ENCODE measurements around the gene HS3ST1.

HS3ST1 gene

DNA sequence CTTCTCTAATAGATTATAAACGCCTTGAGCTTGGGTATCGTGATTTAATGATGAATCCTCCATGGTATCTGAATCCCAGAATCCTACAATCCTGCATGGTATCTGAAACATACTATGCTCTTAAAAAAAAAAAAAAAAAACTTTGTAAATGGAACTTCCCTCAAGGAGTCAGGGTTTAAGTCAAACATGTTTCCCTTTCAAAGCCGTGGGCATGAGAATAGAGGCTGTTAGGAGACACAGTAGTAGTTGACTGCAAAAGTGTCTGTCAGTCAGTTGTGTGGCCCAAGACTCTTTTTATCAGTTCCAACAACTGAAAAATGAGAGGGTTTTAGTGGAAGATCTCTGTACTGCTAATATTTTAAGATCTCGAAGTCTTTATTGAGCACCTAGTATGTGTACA is 2.4 kb upstream of the HS3ST1 start:
- no peak for DNase-seq

DNA sequence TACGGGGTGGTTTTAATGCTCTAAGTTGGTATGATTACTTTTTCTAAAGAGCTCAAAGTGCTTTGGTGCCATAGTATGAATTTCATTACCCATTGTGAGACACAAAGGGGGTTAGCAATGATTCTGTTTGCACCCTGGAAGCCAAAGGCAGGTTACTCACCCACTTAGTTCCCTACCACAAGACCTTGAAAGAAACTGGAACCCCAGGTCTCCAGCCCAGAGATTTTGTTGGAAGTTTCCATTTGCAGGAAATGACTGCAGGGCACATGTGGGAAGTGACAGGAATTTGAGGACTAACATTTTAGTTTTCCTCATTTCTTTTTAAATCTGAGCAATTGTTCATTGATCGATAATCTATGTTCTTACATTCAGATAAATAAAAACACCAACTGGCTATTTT is 1.8 kb upstream of the HS3ST1 start:
- no peak for DNase-seq

DNA sequence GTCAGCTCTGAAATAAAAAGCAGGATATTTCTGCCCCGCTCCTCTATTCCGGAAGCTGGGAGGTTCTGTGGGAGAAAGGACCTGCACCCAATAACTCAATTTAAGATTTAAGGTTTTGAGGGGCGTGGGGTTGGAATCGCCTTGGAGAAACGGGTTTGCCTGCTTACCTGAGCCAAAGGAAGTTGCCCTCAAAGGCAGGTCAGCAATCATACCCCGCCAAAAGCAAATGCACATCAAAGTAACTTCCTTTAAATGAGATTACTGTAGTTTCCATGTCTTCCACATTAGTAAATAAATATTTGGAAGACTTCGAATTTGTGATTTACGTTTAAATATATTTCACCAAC is 978 bp upstream of the HS3ST1 start:
- no peak for DNase-seq

DNA sequence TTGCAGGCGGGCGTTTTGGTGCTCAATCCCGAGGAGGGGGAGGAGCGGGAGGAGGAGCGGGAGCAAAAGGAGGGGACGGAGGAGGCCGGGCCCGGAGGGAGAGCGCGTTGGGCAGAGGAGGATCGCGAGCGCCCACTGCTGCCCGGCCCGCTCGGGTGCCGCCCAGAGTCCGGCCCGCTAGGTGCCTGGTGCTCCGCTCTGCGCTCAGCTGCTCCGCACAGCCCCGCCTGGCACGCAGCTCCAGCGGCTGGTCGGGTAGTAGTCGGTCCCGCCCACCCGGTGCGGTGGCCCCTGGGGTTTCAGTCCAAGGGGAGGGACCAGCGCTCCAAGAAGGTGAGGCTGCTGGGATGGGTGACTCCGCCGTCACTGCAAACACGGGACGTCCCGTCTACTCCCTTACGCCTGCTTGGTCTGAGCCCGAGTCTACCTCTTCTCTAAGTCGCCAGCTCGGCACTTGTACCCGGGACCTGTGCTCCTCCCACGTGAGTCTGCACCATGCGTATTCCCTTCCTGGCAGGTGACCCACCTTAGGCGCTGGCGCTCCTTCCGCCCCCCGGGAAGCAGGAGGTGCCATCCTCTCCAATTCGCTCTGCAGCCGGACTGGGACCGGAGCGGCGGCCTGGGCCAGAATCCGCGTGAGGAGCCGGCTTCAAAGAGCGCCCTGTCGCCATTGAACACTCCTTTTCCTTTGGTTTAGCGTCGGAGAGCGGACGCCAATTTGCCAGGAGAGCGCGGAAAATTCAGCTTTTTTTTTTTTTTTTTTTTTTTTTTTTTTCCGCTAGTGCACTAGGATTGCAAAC is 405 bp upstream of the HS3ST1 start:
- peak; percentile 29 for DNase-seq

DNA sequence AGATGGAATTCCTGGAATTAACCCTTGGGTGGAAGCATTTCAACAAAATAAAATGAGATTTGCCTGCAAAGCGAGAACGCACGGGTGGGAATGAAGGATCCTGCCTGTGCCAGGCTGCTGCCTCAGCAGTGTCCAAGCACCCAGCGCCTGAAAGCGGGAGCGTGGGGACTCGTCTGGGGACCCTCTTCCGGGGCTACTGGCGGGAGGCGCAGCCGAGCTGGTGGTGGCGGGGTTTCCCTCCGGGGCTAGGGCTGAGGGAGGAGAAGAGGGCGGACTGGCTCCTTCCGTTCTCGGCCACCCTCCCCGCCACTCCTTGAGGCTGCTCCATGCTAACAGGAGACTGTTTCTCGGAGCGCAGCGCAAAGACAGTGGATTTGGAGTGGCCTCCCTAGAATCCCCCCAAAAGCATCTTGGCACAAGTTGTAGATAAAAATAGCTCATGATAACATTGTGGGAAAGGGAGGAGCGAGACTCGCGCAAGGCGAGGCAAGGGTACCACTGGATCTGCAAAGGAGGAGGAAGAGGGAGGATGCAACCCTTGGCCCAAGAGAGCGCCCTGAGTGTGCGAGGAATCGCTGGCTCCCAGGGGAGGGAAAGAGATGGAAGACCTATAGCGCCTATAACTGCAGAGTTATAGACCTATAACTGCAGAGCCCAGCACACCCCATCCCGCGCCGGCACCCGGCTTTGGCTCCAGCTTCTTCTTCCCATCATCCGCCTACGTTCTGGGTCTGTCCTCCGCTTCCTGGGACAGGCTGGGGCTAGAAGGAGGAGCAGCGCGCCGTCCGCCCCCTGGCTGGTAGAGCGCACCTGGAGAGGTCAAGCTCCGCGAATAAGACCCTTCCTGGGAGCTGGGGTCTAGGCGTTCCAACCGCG is 1.3 kb downstream of the HS3ST1 start:
- DNase-seq: no peak

DNA sequence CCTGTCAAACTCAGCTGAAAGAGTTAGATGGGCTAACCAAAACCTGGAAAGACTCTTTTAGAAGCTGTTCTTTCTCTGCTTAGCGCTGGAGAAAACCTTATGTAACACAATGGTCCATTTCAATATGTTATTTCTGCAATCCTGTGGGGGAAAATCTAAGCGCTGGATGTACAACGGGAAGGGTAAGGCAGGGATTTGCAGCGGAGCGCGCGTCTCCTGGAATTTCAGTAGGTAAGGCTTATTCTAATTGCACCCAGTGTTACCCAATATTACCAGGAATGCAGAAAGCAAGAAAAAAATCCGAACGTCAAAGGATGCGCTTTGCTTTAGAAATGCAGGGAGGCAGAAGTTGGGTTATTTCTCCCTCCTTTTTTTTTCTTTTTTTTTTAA is 2.0 kb downstream of the HS3ST1 start:
- no peak for DNase-seq

DNA sequence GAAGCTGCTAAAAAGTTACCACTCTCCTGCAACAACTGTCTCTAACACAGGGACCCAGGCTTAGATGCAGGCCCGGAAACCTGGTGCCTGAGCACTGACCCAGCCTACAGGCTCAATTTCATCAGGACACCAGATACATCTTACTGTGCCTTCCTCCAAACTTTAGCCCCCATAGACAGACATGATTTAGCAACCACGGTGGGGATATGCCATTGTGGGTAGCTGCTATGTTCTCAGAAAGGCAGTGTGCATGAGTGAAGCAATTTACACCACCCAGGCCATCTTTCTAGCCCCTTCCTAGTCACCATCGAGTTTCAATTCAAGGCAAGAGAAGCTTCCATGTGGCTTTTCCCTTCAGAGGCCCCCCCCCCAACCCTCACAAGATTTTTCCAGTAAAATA is 2.7 kb downstream of the HS3ST1 start:
- no peak for DNase-seq

DNA sequence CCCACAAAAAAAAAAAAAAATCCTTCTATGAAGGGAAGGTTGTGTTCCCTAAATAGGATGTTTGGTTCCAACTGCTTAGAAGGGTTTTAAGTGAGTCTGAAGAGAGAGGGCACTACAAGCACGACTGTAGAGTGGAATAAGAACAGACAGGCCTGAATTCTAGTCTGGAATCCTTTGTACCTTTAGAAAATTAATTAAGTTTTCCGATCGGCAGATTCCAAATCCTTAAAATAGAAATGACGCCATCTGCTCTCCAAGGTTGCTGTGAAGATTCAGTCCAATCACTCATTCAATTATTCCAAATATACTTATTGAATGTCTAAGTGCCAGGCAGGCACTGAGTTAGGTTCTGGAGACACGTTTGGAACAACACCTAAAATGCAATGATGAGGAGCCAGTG is 3.8 kb downstream of the HS3ST1 start:
- DNase-seq: no peak

DNA sequence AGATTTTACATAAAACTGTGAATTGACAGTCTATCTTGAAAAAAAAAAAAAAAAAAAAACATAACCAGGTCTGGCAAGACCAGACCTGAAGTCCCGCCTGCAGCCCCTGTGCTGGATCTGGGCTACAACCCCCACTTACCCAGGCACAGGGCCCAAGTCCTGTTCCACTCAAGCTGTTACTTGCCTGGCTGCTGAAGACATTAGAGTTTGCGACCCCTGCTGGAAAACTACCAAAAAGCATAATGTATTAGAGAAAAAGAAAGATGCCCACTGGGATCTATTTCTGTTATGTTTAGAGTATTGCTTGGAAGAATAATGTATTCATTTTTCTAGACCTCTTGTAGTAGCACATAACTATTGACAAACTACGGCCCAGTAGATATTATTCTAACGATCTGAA is 4.7 kb downstream of the HS3ST1 start:
- DNase-seq: peak; percentile 14

DNA sequence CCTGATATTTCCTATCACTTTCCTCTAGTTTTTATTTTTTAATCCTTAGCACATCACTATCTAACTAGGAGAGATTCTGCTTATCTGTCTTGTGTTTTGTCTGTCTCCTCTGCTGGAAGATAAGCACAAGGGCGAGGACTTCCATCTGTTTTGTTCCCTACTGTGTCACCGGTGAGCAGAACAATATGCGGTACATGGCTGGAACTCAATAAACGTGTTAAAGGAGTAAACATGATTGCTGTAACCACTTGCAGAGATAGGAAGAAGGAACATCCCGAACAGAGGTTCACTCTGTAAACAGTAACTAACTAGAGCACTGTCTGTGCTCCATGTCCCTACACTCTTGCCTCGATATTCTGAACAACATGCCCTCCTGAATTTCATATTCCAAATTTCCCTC is 5.2 kb downstream of the HS3ST1 start:
- no peak for DNase-seq

DNA sequence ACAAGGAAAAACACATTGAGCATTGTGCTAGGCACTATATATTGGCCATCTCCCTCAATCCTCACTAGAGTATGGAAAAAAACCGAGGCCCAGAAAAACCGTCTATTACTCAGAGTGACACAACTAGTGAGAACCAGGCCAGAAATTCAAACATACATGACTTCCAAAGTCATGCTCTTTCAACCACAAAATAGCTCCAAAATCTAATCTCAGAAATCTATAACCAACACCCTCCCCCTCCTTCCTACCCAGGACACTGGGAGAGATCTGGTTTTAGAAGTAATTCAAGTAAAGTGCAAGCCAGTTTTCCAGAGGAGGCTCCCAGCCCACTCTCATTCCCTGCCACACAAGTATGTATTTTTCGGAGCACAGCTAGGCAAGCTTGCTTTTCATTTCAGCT is 7.6 kb downstream of the HS3ST1 start:
- no peak for DNase-seq

DNA sequence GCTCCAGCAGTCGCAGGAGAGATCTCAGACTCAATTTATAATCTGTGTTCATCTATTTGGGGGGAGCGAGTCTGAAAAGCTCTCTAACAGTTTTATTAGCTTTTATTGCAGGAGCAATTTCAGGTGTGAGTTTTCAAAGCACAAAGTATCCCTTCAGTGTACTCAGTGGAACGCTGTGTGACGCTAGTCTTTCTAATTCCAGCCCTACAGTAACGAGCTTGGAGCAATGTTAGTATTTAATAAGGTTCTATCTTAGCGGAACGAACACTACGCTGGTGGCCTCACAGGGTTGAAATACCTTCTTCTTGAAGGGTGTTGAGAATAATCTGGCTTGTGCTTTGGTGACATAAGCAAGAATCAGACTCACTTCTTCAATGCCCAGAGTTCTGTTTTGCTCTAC is 8.4 kb downstream of the HS3ST1 start:
- no peak for DNase-seq

DNA sequence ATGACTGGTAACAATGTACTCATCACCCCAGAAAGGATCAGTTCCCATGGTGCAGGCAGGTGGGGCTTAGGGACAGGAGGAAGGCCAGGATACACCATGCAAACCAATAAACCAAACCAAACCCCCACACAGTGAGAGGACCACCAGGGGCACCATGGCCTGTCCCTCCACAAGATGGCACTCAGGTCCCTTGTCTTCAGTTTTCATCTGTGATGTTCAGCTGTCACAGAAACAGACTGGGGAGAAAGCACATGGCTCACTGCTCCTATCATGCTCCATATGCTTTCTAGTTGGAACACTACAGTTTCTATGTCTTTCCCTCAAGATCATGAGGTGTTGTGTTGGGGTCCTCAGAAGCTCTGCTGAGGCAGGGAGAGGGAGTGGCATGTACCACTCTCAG is 10.1 kb downstream of the HS3ST1 start:
- no peak for DNase-seq

DNA sequence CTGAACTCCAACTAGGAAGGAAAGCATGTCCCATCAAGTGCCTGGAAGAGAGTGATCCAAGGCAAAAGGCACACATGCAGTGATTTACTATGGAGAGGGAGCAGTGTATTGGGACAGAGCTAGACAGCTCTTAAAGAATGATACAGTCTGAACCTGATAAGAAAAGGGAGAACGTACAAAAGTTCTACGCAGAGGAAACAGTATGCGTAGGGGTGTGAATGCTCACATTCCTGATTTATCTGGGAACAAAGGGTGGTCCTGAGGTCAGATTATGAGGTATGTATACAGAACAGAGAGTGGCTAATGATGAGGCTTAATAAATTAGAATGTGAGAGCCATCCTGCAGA is 12.0 kb downstream of the HS3ST1 start:
- no peak for DNase-seq

DNA sequence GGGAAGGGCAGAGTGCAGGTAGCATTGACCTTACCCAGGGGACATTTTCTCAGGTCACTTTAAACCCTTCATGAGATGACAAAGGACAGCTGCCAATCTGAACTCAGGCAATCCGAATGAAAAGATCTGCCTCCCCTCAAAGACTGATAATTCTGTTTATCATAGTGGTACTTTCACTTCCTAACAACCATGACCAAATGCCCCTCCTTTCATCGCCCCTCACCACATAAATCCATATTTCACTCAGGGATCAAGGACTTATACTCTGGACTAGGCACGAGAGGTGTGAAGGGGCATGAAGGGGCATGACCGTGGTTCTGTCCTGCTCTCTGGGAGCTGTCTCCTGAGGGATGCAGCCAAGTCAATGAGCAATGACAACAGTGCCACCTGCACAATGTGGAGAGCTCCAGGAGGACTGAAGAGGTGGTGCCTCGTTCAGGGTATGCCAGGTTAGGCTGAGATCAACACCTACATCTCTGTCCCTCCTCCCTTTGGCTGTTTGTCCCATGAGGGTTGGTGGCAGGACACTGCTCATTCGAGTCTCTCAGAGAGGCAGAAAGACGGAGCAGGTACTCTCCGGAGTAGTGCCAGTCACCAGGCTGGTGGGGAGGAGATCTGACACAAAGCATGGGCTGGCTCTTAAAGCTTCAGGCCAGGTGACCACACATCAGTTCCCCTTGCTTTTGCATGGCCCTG is 12.5 kb downstream of the HS3ST1 start:
- DNase-seq: no peak

DNA sequence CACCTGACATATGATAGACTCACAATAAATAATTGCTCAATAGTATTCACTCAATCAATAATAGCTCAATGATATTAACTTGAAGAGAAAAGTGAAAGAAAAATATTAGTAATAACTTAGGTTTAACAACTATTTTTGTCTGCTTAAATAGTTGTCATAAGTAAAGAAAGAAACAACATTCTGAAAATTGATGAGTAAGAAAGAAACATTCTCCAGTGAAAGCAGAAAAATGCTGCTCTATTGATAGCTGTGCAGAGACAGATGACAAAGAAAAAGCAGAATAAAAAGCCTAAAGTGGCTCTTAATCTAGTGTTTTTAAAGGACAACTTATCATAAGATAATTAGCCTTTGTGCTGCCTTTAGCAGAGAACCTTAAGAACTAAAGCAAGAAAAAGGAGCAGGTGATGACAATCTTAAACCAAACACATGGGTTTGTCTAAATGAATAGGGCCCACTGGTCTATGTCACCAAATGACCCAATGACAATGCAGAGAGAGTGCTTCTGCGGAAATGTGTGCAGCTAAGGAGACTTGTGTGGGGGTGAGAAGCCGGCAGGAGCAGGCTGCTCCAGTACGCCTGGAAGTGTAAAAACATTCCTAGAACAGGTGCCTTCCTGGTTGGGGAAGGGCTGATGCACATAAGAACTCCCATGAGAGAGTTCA is 13.2 kb downstream of the HS3ST1 start:
- DNase-seq: no peak

DNA sequence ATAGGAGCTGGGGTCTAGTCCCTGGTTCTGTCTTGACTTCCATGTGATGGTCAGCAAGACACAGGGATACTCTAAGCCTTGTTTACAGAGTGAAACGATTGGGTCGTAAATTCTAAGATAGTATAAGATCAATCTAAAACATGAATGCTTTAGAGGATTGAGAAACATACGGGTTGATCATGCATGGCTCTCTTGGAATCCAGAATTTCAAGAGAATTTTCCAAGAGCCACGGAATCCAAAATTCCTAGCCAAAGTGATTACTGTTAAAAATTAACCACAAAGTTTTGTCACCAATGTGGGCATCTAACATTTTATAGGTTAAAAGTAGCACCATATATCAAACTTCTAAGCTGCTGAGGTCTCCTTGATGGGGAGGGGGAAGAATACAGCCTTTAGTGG is 16.5 kb downstream of the HS3ST1 start:
- DNase-seq: no peak

DNA sequence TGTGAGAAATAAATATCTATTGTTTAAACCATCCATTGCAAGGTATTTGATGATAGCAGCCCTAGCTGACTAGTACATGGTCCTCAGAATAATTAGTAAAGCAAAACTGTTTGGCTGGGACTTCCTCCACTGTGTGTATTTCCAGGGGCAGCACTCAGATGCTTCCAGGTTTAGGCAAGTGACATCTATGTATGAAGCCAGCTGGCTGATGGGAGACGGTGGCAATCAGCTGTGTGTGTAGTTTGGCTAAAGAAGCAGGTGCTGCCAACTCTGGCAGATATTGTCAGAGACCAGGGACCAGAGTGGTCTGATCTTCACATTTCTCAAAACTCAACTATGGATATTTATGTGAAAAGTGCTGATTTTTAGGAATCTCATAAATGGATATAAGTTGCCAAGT is 19.1 kb downstream of the HS3ST1 start:
- no peak for DNase-seq

DNA sequence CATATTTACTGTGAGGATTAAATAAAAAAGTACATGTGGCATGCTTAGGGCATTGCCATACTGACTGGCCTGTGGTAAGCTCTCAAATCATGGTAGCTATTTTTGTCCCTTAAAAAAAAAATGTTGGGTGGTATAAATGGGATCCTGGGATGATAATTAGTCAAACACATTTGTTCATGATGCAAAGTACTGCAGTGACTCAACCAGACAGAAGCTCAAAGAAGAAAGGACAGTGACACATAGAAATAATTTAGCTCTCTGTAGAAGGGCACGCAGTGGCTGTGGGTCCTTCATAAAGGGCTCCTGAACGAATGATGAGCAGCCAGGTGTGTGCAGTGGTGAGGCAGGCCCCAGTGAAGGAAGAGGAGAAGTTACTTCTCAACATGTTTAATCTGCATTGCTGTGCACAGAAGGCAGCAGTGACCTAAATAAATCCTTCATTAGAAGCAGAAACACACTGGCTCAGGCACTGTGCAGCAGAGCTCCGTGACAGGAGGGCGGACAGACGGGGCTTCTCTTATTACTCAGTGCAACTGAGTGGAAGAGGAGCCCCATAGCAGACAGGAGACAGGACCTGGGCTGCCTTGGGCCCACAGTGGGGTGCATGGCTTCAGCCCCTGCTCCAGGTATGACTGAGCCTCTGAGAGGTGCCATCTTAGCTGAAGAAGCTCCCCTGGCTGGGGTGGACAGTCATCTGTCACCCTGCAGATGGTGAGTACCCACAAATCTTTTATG is 20.3 kb downstream of the HS3ST1 start:
- no peak for DNase-seq

DNA sequence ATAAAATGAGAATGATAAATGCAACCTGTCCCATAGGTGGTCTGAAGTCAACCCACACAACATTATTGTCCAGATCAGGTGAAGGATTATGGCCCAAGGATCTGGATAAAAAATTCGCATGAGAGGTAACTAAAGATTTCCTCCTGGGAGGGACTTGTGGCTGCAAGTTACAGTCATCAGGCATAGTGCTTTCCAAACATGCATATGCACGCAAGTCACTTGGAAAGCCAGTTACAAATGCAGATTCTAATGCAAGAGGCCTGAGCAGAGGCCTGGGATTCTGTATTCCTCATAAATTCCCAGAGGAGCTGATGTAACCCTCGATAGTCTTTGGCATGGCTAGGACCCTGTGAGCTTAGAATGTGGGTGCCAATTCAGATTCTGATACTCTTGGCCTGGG is 21.1 kb downstream of the HS3ST1 start:
- no peak for DNase-seq

DNA sequence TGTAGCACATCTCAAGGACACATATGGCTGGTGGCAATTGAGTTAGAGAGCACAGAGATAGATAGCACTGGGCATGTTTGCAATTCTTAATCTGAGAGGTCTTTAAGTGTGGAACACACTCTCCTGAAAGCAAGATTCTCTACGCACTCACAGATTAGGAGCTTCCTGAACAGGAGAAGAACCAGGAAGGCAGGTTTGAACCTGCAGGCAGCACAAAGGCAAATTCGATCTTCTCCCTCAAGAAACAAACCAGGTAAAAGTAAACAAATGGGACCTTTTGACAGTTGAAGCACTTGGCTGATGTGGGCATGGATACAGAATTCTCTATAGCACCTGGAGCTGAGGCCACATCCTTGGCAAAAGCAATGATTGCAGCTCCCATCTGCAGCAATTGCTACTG is 24.3 kb downstream of the HS3ST1 start:
- no peak for DNase-seq

DNA sequence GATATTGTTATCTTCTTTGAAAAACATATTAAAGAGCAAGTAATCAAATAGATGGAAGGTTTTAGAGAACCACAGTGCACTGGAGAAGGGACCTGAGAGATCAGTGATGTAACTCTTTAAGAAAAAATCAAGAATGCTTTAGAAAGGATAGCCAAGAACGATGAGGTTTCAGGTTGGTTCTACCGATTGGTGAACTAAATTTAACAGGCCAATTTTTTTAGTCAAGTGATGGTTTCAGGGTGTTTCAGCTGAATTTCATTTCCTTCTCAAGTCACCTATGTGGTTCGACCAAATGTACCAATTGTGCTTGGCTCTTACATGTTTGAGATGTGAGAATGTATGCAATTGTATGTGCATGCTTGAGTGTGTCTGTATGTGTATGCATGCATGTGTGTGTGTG is 26.5 kb downstream of the HS3ST1 start:
- DNase-seq: no peak

DNA sequence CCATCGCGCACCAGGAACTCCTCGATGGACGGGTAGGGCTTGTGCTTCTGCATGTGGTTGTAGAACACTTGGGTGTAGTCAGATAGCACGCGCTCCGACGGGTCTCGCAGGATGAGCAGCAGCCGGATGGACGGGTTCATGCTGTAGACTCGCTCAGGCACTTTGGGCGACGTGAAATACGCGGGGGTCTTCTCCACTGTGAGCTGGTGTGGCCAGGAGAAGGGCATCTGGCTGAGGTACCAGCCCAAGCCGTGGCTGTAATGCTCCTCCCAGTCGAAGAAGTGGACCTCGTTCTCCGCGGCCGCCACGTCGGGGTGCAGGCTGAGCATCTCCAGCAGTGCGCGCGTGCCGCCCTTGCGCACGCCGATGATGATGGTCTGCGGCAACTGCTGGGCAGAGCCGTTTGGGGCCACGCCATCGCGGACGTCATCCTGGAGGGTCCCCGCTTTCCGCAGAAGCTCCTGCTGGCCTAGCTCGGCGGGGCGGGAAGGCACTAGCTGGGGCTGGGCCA is 29.2 kb downstream of the HS3ST1 start:
- no peak for DNase-seq
